GM18498 (cell line): ENCODE measurements around the gene MAPKAP1.
A peak's percentile ranks its signal among the peaks of the same experiment; 100 is the strongest.

Source experiments
- ATAC-seq: cut with Tn5 transposase; IDR thresholded peaks from one replicate; pipeline ENCODE4 v1.9.1; 2021; ENCODE audit warnings: mild to moderate bottlenecking, moderate library complexity; ENCODE audit not compliant: unreplicated experiment

Gene MAPKAP1

GRCh38 chr9:125422853-125423252 lies 284.2 kb downstream of the MAPKAP1 start:
- no peak for ATAC-seq

- no peak for ATAC-seq
Measured at GRCh38 chr9:125421591-125422181, 285.3 kb downstream of the MAPKAP1 start.

- no peak for ATAC-seq
Measured at GRCh38 chr9:125421166-125421565, 285.8 kb downstream of the MAPKAP1 start.

- no peak for ATAC-seq
Measured at GRCh38 chr9:125418404-125418803, 288.6 kb downstream of the MAPKAP1 start.

GRCh38 chr9:125416517-125416916 lies 290.5 kb downstream of the MAPKAP1 start:
- ATAC-seq: no peak

GRCh38 chr9:125415583-125416460 lies 291.2 kb downstream of the MAPKAP1 start:
- ATAC-seq: no peak

GRCh38 chr9:125413579-125413978 lies 293.4 kb downstream of the MAPKAP1 start:
- no peak for ATAC-seq

- no peak for ATAC-seq
Measured at GRCh38 chr9:125412166-125412565, 294.8 kb downstream of the MAPKAP1 start.

GRCh38 chr9:125411171-125411756 lies 295.7 kb downstream of the MAPKAP1 start:
- no peak for ATAC-seq

- no peak for ATAC-seq
Measured at GRCh38 chr9:125410522-125410894, 296.5 kb downstream of the MAPKAP1 start.

- ATAC-seq: no peak
Measured at GRCh38 chr9:125409637-125410521, 297.1 kb downstream of the MAPKAP1 start.

- no peak for ATAC-seq
Measured at GRCh38 chr9:125409217-125409636, 297.8 kb downstream of the MAPKAP1 start.

GRCh38 chr9:125407974-125408900 lies 298.8 kb downstream of the MAPKAP1 start:
- ATAC-seq: peak; percentile 71

- no peak for ATAC-seq
Measured at GRCh38 chr9:125407432-125407973, 299.5 kb downstream of the MAPKAP1 start.

- ATAC-seq: no peak
Measured at GRCh38 chr9:125406810-125407087, 300.3 kb downstream of the MAPKAP1 start.

GRCh38 chr9:125405938-125406809 lies 300.8 kb downstream of the MAPKAP1 start:
- ATAC-seq: no peak

- no peak for ATAC-seq
Measured at GRCh38 chr9:125404733-125405132, 302.3 kb downstream of the MAPKAP1 start.

GRCh38 chr9:125400725-125401716 lies 306.0 kb downstream of the MAPKAP1 start:
- no peak for ATAC-seq
